Motor neuron (in vitro differentiated cells): ENCODE results near the gene SLAMF6. TPM values are rescaled to one million over a fixed set of nuclear protein-coding genes. Genes with fewer than 3 reads are reported as not detected.
"Not testable (repeated sequence)": the region's sequence is repeated elsewhere in the genome, so short reads cannot be mapped to it uniquely, and the experiment has no call there.

ENCODE experiments used
- ATAC-seq, 8 experiments: fragments of 200-7000 bp; cut with Tn5 transposase; replicated peaks in 6 of 8; 2 replicates each; pipeline ENCODE4 v1.8.0; 2021; ENCODE audit warnings: mild to moderate bottlenecking in 8 of 8, moderate library complexity in 8 of 8
- H3K27ac ChIP-seq, 2 donors: fragments of 250-450 bp; sonication (Bioruptor Pico); 2 replicates each; pipeline ENCODE4 v1.9.0; 2021; ENCODE audit warnings: antibody characterized with exemption in 2 of 2, mild to moderate bottlenecking in 2 of 2, moderate library complexity in 1 of 2
- H3K4me1 ChIP-seq, 2 donors: fragments of 250-450 bp; sonication (Bioruptor Pico); replicated peaks in 1 of 2; 2 replicates each; pipeline ENCODE4 v1.6.1; 2021; ENCODE audit warnings: antibody characterized with exemption in 2 of 2, mild to moderate bottlenecking in 2 of 2, moderate library complexity in 1 of 2
- H3K4me3 ChIP-seq, 5 donors: fragments of 250-450 bp; sonication (Bioruptor Pico); 2 replicates each; pipeline ENCODE4 v1.9.0; 2021; ENCODE audit warnings: antibody characterized with exemption in 5 of 5, mild to moderate bottlenecking in 5 of 5, moderate library complexity in 4 of 5
- WGBS, 10 experiments: fragments of 450-650 bp; shearing (Covaris generic); methylation state at CpG; one replicate each; pipeline ENCODE4 v1.0.0; 2022; 5-methylcytosine and 5-hydroxymethylcytosine counted together
- in situ Hi-C, 9 experiments: fragments of 400-800 bp; cut with MboI; loops; one replicate each; pipeline ENCODE4 v1.15.0; 2021; ENCODE audit warnings: low sequenced_read_pairs in 9 of 9, low pct_unique_long_range_greater_than_20kb in 2 of 9; ENCODE audit not compliant: unreplicated experiment in 9 of 9
- total RNA-seq, 8 experiments: library from RNA; unstranded; fragments of 300-600 nt; gene quantifications; 2 replicates each; pipeline versions ENCODE4 v1.2.3 to v1.2.4, GENCODE V29; 2022

The SLAMF6 gene
- total RNA-seq, 8 experiments from 2014 or later = 0.09 to 0.28 (median 0.15) TPM; not detected in 4

DNA sequence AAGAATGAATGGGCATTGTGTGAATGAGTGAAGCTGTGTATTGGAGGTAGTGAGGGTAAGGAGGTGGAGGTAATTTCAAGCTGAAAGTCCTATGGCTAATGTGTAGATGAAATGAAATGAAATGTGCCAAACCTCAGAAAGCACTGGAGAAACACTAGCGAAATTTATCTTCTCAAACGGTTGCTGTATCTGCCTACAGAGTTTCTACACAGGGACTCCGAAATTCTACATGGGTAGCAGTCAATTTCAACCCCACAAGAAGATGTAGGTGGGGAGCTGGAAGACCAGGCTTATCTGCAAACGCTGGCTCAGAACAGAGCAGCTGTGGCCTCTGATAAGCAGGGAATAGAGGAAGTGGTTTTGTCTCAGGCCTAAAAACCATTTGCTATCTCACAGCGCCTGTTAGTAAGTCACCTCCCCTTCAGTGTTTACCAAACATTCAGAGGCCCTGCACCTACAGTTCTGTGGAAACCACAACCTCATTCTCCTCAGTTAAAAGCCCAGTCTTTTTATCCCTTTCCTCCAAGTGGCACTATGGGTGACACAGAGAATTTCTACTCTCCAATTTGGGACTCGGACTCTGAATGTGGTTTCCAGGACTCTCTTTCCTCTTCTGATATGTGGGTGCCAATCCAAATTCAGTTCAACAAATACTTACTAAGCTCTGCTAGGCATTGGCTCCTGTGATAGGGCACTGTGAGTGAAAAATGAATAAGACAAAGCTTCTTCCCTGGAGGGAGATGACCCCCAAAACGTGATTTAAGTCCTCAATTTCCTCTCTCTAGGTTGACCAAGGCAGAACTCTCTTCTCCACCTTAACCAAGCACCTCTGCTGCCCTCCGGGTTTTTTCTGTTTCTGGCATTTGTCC lies 17.2 kb upstream of the SLAMF6 start:
- no peak overlapping the region for H3K4me3 ChIP-seq
- no peak for ATAC-seq
- in situ Hi-C loops = no loop called here
- H3K4me1 ChIP-seq = no peaks in the 10 kb centered on the region
- H3K27ac ChIP-seq = no peak overlapping the region
- WGBS, 10 experiments = 8 to 80% (median 70%) methylated on average over 2 to 8 of the region's 8 CpGs; no CpG with 5 or more reads in 1 of the 10 experiments

DNA sequence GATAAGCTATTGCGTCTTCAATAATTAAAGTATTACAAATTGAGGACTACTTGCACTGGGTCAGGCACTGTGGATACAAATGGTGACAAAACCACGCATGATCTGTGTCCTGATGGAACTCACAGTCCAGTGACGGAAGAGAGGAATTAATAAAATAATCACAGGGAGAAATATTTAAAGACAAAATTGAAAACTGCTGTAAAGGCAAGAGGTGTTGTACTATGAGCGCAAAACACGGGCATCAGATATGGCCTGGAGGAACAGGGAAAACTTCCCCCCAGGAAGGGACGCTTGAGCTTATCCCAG lies 16.6 kb upstream of the SLAMF6 start:
- Histone ChIP-seq H3K4me3 (no peak overlapping the region), H3K4me1 (no peaks in the 10 kb centered on the region), H3K27ac (no peak overlapping the region)
- in situ Hi-C loops = no loop called here
- no peak for ATAC-seq
- 27 to 100% (median 79%) methylated on average over 1 to 6 of the region's 6 CpGs for WGBS, 10 experiments

DNA sequence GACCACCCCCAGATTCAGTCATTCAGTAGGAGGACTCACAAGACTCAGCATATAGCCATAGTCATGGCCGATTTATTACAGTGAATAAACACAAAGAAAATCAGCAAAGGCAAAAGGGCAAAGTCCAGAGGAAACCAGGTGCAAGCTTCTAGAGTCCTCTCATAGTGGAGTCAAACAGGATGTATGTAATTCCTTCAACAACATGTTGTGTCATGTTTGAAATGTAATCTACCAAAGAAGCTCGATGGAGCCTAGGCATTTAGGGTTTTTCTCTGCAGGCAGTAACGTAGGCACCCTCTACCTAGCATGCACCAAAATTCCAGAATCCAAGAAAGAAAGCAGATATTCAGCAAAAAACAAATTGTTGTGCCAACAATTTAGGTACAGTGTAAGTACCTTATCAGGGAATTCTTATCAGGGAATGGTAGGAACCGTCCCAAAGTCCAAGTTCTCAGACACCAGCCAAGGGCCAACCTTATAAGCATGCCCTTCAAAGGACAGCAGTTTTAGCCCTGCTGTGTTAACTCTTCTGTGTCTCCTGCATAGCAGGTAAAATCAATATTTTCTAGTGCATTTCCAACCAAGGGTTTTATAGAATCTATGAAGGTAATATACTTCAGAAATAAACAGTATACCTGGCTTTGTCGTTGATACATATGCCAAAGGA lies 16.1 kb upstream of the SLAMF6 start:
- Histone ChIP-seq H3K4me3 (no peak overlapping the region), H3K27ac (no peak overlapping the region), H3K4me1 (no peaks in the 10 kb centered on the region)
- in situ Hi-C loops = no loop called here
- no peak for ATAC-seq
- 13 to 100% (median 80%) methylated on average over 1 to 5 of the region's 5 CpGs; no CpG with 5 or more reads in 1 of the 10 experiments for WGBS, 10 experiments

DNA sequence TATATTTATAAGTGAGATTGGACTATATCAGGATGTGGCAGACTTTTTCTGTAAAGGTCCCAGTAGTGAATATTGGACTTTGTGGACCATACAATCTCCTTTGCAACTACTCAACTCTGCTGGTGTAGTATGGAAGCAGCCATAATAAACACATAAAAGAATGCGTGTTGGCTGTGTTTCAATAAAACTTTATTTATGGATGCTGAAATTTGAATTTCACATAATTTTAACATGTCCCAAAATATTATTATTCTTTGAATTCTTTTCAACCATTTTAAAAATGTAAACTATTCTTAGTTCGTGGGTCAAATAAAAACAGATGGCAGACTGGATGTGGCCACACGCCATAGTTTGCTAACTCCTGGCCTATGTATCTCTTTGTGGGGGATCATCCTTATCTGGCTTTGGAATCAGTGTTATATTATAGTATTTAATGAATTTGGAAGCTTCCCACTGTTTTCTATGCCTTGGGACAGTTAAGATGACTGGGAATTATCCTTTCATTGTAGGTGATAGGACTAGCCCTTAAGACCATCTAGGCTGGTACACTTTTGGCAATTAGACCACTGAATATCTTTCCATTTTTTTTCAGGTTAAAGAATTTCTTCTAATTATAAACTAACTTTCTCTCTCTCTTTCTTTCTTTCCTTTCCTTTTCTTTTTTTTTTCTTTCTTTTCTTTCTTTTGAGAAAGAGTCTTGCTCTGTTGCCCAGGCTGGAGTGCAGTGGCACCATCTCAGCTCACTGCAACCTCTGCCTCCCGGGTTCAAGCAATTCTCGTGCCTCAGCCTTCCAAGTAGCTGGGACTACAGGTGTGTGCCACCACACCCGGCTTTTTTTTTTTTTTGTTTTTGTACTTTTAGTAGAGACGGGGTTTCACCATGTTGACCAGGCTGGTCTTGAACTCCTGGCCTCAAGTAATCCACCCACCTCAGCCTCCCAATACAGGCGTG lies 14.9 kb upstream of the SLAMF6 start:
- no peak for ATAC-seq
- Histone ChIP-seq H3K4me1 (no peaks in the 10 kb centered on the region), H3K27ac (no peak overlapping the region), H3K4me3 (no peak overlapping the region)
- 0 to 100% (median 86%) methylated on average over 2 to 8 of the region's 8 CpGs for WGBS, 10 experiments
- in situ Hi-C loops = no loop called here

DNA sequence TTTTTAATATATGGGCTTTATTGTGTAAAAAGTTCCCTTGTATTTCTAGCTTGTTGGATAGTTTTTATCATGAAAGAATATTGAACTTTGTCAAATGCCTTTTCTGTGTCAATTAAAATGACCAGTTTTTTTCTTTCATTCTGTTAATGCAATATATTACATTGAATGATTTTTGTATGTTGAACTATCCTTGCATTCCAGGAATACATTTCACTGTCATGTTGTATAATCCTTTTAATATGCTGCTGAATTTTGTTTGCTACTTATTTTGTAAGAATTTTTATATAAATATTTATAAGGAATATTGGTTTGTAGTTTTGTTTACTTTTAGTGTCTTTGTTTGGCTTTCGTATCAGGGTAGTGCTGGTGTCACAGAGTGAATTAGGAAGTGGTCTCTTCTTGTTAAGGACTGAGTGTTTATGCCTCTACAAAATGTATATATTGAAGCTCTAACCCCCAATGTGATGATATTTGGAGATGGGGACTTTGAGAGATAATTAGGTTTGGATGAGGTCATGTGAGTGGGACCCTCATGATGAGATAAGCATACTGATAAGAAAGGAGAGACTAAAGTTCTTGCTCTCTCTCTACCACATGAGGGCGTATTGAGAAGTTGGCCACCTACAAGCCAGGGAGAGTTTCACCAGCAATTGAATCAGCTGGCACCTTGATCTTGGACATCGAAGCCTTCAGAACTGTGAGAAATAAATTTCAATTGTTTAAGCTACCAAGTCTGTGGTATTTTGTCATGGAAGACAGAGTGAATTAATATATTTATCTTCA lies 12.0 kb upstream of the SLAMF6 start:
- ATAC-seq = no peak
- 29 to 100% (median 68%) methylated on average over 2 to 3 of the region's 3 CpGs for WGBS, 10 experiments
- no peaks in the 10 kb centered on the region for H3K4me1 ChIP-seq

DNA sequence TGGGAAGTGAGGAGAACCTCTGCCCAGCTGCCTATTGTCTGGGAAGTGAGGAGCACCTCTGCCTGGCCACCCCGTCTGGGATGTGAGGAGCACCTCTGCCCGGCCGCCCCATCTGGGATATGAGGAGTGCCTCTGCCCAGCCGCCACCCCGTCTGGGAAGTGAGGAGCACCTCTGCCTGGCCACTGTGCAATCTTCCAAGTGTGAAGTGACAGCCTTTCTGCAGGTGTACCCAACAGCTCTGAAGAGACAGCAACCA lies 9.4 kb upstream of the SLAMF6 start:
- H3K4me3 ChIP-seq, ATAC-seq, in situ Hi-C loops, H3K4me1 ChIP-seq, H3K27ac ChIP-seq: not testable (repeated sequence)
- 80% methylated on average over 3 of the region's 5 CpGs; no CpG with 5 or more reads in 9 of the 10 experiments for WGBS, 10 experiments

More for the DNA sequence above, 12.0 kb upstream of the SLAMF6 start:
- in situ Hi-C loops = no loop called here
- Histone ChIP-seq H3K27ac (no peak overlapping the region), H3K4me3 (no peak overlapping the region)

DNA sequence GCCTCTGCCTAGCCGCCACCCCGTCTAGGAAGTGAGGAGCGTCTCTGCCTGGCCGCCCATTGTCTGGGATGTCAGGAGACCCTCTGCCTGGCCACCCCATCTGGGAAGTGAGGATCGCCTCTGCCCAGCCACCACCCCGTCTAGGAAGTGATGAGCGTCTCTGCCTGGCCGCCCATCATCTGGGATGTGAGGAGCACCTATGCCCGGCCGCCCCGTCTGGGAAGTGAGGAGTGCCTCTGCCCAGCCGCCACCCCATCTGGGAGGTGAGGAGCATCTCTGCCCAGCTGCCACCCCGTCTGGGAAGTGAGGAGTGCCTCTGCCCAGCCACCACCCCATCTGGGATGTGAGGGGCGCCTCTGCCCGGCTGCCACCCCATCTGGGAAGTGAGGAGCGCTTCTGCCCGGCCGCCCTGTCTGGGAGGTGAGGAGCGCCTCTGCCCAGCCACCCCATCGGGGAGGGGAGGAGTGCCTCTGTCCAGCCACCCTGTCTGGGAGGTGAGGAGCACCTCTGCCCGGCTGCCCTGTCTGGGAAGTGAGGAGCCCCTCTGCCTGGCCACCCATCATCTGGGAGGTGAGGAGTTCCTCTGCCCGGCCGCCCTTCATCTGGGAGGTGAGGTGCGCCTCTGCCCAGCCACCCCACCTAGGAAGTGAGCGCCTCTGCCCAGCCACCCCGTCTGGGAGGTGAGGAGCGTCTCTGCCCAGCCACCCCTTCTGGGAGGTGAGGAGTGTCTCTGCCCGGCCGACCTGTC lies 8.9 kb upstream of the SLAMF6 start:
- WGBS, 10 experiments = 100% methylated on average over 2 to 3 of the region's 29 CpGs; no CpG with 5 or more reads in 7 of the 10 experiments
- ATAC-seq = not testable (repeated sequence)

DNA sequence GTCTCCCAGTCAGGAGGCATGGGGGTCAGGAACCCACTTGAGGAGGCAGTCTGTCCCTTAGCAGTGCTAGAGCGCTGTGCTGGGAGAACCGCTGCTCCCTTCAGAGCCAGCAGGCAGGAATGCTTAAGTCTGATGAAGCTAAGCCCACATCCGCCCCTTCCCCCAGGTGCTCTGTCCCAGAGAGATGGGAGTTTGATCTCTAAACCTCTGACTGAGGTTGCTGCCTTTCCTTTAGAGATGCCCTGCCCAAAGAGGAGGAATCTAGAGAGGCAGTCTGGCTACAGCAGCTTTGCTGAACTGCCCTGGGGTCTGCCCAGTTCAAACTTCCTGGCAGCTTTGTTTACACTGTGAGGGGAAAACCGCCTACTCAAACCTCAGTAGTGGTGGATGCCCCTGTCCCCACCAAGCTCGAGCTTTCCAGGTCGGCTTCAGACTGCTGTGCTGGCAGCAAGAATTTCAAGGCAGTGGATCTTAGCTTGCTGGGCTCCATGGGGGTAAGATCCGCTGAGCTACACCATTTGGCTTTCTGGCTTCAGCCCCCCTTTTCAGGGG lies 6.4 kb upstream of the SLAMF6 start:
- H3K27ac ChIP-seq, H3K4me3 ChIP-seq, H3K4me1 ChIP-seq, ATAC-seq, in situ Hi-C loops: not testable (repeated sequence)
- WGBS, 10 experiments = 40 to 82% (median 69%) methylated on average over 1 to 6 of the region's 7 CpGs; no CpG with 5 or more reads in 4 of the 10 experiments

More for the DNA sequence above, 8.9 kb upstream of the SLAMF6 start:
- H3K4me1 ChIP-seq, in situ Hi-C loops, H3K4me3 ChIP-seq, H3K27ac ChIP-seq: not testable (repeated sequence)

DNA sequence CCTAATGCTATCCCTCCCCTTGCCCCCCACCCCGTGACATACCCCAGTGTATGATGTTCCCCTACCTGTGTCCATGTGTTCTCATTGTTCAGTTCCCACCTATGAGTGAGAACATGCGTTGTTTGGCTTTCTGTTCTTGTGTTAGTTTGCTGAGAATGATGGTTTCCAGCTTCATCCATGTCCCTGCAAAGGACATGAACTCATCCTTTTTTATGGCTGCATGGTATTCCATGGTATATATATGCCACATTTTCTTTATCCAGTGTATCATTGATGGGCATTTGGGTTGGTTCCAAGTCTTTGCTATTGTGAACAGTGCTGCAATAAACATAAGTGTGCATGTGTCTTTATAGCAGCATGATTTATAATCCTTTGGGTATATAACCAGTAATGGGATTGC lies 734 bp upstream of the SLAMF6 start:
- in situ Hi-C loops, H3K4me1 ChIP-seq, H3K4me3 ChIP-seq, H3K27ac ChIP-seq, ATAC-seq: not testable (repeated sequence)
- 17 to 90% (median 67%) methylated on average over 1 to 2 of the region's 2 CpGs; no CpG with 5 or more reads in 7 of the 10 experiments for WGBS, 10 experiments

DNA sequence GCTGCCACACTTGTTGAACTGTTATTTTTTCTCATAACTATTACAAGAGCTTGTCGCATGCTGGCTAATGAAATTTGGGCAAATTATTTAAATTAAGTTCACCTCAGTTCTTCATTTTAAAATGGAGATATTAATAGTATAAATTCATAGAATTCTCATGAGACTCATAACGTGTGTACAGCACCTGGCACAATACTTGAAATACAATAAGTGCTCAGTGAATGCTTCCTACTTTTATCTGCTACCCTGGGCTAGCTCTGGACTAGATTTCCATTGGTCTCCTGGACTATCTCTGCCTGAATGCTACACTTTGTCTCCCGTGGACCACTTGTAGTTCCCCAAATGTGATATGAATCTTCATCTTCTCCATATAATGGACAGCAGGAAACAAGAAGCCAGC lies 919 bp downstream of the SLAMF6 start:
- WGBS, 10 experiments = 0 to 100% (median 44%) methylated on average over 1 to 3 of the region's 3 CpGs
- ATAC-seq = no peak
- in situ Hi-C loops = no loop called here
- Histone ChIP-seq H3K4me1 (no peaks in the 10 kb centered on the region), H3K27ac (no peak overlapping the region), H3K4me3 (no peak overlapping the region)

DNA sequence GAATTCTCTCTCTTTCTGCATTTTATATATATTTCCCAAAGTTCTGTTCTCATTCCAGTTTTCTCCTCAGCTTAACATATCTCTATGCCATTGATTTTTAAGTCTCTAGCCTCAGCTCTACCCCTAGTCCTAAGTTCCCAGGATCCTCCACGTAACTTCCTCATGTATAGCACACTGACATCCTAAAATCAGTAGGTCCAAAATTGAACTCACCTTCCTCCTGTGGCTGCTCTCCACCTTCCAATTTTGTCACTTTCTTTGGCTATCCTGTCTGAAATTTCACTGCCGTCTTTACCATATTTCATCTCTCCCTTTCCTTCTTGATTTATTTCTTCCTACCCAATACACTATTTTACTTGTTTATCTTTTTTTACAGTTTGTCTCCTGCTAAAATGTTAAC lies 1.5 kb downstream of the SLAMF6 start:
- no peak for ATAC-seq
- Histone ChIP-seq H3K4me3 (no peak overlapping the region), H3K4me1 (no peaks in the 10 kb centered on the region), H3K27ac (no peak overlapping the region)
- WGBS, 10 experiments = 5 to 100% (median 87%) methylated on average over 1 to 2 of the region's 2 CpGs
- in situ Hi-C loops = no loop called here

DNA sequence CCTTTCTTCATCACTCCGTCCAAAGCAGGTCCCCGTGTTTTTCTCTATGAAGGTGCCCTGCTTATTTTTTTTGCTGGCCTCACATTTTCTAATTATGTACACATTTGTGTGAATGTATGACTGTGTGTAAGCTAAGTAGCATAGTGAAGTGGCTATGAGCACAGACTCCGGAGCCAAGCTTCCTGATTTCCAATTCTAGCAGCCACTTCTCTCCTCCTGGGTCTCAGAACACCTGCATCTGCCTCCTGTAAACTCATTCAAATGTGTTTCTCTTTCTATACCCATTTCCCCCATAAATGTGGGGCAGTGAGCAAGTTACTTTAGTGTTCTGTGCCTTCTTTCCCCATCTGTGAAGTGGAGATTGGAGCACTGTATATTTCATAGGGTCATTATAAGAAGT lies 2.1 kb downstream of the SLAMF6 start:
- WGBS, 10 experiments = 3 to 88% (median 73%) methylated on average over 2 to 3 of the region's 3 CpGs
- no peaks in the 10 kb centered on the region for H3K4me1 ChIP-seq
- in situ Hi-C loops = no loop called here
- no peak for ATAC-seq
- no peak overlapping the region for H3K27ac ChIP-seq
- no peak overlapping the region for H3K4me3 ChIP-seq
